Chondrocyte (in vitro differentiated cells): ENCODE data around the gene UTP14A. TPM values are rescaled to one million over a fixed set of nuclear protein-coding genes. Genes with fewer than 3 reads are reported as not detected.

Experiments used
- DNase-seq: peaks from one replicate; pipeline ENCODE4 v3.0.0; 2021; ENCODE audit warnings: mixed read lengths, low spot score
- H3K27ac Mint-ChIP-seq: one replicate; pipeline ENCODE4 v1.8.0; 2021; ENCODE audit warnings: mild to moderate bottlenecking, moderate library complexity, mixed read lengths; ENCODE audit not compliant: unreplicated experiment
- H3K27me3 Mint-ChIP-seq: 2 replicates; pipeline ENCODE4 v1.8.0; 2021; ENCODE audit warnings: low read depth, mixed read lengths
- H3K36me3 Mint-ChIP-seq: 2 replicates; pipeline ENCODE4 v1.8.0; 2021; ENCODE audit warnings: low read depth, mixed read lengths
- H3K4me1 Mint-ChIP-seq: 2 replicates; pipeline ENCODE4 v1.8.0; 2021; ENCODE audit warnings: low read depth, mild to moderate bottlenecking, mixed read lengths
- H3K4me3 Mint-ChIP-seq: one replicate; pipeline ENCODE4 v1.8.0; 2021; ENCODE audit warnings: mild to moderate bottlenecking, moderate library complexity, mixed read lengths; ENCODE audit not compliant: unreplicated experiment
- H3K9me3 Mint-ChIP-seq: 2 replicates; pipeline ENCODE4 v1.8.0; 2021; ENCODE audit warnings: low read depth, mixed read lengths
- total RNA-seq: library from RNA; stranded (reverse); gene quantifications from 3 replicates; pipeline ENCODE4 v1.2.1, GENCODE V29; 2021
- TF ChIP-seq, protein P1 (sequence below): fragments of 200-600 bp; sonication (generic); IDR thresholded peaks from 2 replicates; pipeline ENCODE4 v1.5.0; 2021; ENCODE audit warnings: antibody characterized with exemption, mild to moderate bottlenecking, moderate library complexity

The UTP14A gene
- total RNA-seq, 1 donor from 2014 or later: 13.9 TPM

DNA sequence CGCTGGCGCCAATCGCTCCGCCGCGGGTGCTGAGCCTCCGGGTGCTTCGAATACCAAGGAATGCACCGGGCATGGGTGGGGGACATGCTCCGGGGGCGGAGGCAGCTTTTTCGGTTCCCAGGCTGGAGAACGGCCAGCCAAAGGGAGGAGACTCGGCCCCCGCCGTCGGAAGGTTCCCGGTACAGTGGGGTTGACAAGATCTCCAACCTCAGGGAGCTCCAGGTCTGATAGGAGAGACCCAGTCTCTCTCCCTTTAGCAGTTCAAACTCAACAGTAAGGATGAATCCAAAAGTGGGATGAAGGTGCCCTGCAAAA, 47.3 kb downstream of the UTP14A start:
- no peaks in the 10 kb centered on the region for H3K36me3 Mint-ChIP-seq
- peaks cover 4% of the 10 kb centered on the region for H3K4me1 Mint-ChIP-seq
- DNase-seq: no peak
- TF ChIP-seq, protein P1, sequence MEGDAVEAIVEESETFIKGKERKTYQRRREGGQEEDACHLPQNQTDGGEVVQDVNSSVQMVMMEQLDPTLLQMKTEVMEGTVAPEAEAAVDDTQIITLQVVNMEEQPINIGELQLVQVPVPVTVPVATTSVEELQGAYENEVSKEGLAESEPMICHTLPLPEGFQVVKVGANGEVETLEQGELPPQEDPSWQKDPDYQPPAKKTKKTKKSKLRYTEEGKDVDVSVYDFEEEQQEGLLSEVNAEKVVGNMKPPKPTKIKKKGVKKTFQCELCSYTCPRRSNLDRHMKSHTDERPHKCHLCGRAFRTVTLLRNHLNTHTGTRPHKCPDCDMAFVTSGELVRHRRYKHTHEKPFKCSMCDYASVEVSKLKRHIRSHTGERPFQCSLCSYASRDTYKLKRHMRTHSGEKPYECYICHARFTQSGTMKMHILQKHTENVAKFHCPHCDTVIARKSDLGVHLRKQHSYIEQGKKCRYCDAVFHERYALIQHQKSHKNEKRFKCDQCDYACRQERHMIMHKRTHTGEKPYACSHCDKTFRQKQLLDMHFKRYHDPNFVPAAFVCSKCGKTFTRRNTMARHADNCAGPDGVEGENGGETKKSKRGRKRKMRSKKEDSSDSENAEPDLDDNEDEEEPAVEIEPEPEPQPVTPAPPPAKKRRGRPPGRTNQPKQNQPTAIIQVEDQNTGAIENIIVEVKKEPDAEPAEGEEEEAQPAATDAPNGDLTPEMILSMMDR: no peak
- peak overlapping the region; percentile 2 for H3K27ac Mint-ChIP-seq
- no peaks in the 10 kb centered on the region for H3K9me3 Mint-ChIP-seq
- H3K4me3 Mint-ChIP-seq: no peak overlapping the region
- no peaks in the 10 kb centered on the region for H3K27me3 Mint-ChIP-seq

DNA sequence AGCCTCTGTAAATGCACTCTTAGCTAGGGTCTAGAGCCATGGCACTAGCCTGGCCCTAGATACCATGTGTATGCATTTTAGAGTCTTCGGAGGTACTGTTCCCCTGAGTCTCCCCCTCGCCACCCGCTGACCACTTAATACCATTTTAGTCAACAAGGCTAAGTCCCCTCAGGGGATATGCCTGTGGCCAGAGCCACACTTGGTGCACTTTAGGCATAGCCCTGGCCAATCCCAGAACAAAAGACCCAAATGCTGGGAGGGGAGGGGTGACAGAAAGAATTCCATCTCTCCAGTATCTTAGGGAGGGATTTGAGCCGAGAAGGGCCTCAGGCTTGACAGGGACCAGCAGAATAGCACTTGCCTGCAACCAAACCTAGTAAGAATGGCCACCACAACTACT, 47.9 kb downstream of the UTP14A start:
- H3K27me3 Mint-ChIP-seq: no peaks in the 10 kb centered on the region

DNA sequence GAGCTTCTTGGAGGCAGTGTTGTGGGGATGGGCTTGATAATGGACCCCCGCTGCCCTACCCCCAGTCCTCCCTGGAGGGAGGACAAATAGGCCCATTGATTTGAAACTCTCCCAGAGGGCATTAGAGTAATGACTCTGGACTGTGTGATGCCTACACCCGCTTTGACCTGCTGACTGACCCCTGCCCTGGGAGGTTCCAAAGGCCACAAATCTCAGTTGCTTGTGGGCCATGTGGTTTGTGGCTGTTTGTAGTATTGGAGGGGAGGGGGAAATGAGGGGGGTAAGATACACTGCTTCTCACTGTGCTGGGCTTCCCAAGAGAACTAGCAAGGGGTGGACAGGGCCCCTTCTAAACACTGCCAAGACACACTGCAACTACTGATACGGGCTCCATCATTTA, 48.8 kb downstream of the UTP14A start:
- H3K9me3 Mint-ChIP-seq: no peaks in the 10 kb centered on the region
- TF ChIP-seq, protein P1: no peak
- peaks cover 4% of the 10 kb centered on the region for H3K4me1 Mint-ChIP-seq
- H3K4me3 Mint-ChIP-seq: no peak overlapping the region
- H3K27ac Mint-ChIP-seq: no peak overlapping the region
- no peak for DNase-seq
- H3K27me3 Mint-ChIP-seq: no peaks in the 10 kb centered on the region
- no peaks in the 10 kb centered on the region for H3K36me3 Mint-ChIP-seq

More for the DNA sequence above, 47.9 kb downstream of the UTP14A start:
- Mint-ChIP-seq H3K4me3 (no peak overlapping the region), H3K4me1 (peaks cover 4% of the 10 kb centered on the region), H3K27ac (no peak overlapping the region), H3K9me3 (no peaks in the 10 kb centered on the region), H3K36me3 (no peaks in the 10 kb centered on the region)
- DNase-seq: no peak
- TF ChIP-seq, protein P1: no peak

DNA sequence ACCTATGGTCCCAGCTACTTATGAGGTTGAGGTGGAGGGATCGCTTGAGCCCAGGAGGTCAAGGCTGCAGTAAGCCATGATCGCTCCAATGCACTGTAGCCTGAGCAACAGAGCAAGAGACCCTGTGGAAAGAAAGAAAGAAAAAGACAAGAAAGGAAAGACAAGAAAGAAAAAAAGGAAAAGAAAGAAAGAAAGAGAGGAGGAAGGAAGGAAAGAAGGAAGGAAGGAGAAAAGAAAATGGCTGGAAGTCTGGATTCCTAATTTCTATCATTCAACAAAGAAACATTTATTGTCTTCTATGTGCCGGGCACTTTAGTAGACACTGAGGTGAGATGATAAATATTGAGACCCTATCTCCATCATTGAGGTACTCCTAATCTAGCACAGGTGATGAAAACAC, 49.7 kb downstream of the UTP14A start:
- peaks cover 4% of the 10 kb centered on the region for H3K4me1 Mint-ChIP-seq
- H3K4me3 Mint-ChIP-seq: no peak overlapping the region

DNA sequence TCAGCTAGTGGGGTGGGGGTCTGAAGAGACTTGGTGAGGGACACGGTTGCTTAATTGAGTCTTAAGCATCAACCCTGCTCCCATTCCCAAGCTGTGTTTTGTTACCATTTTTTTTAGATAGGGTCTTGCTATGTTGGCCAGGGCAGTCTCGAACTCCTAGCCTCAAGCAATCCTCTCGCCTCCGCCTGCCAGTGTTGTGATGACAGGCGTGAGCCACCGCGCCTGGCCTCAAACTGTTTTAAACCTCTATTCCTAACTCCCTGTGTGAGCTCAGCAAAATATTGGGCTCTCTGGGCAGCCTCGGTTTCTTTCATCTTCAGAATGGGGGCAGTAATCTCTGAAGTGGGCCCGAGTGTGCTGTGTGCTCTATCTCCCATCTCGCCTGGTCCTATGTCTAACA, 50.2 kb downstream of the UTP14A start:
- peaks cover 4% of the 10 kb centered on the region for H3K4me1 Mint-ChIP-seq
- H3K27ac Mint-ChIP-seq: no peak overlapping the region
- DNase-seq: no peak
- no peaks in the 10 kb centered on the region for H3K9me3 Mint-ChIP-seq
- H3K27me3 Mint-ChIP-seq: no peaks in the 10 kb centered on the region
- no peaks in the 10 kb centered on the region for H3K36me3 Mint-ChIP-seq
- H3K4me3 Mint-ChIP-seq: no peak overlapping the region
- TF ChIP-seq, protein P1: no peak

More for the DNA sequence above, 49.7 kb downstream of the UTP14A start:
- TF ChIP-seq, protein P1: no peak
- H3K9me3 Mint-ChIP-seq: no peaks in the 10 kb centered on the region
- no peaks in the 10 kb centered on the region for H3K36me3 Mint-ChIP-seq
- DNase-seq: no peak
- no peak overlapping the region for H3K27ac Mint-ChIP-seq
- H3K27me3 Mint-ChIP-seq: no peaks in the 10 kb centered on the region
